Activated T-cell treated with anti-CD3 and anti-CD28 coated beads, Interleukin-2, amount 50 U/mL, for 48 hours (primary cell): Measurements from ENCODE around the gene AP5B1.

ENCODE experiments used
- DNase-seq, 2 experiments: peaks; one replicate each; pipeline ENCODE4 v3.0.0-alpha.2; 2020

AP5B1 gene, protein sequence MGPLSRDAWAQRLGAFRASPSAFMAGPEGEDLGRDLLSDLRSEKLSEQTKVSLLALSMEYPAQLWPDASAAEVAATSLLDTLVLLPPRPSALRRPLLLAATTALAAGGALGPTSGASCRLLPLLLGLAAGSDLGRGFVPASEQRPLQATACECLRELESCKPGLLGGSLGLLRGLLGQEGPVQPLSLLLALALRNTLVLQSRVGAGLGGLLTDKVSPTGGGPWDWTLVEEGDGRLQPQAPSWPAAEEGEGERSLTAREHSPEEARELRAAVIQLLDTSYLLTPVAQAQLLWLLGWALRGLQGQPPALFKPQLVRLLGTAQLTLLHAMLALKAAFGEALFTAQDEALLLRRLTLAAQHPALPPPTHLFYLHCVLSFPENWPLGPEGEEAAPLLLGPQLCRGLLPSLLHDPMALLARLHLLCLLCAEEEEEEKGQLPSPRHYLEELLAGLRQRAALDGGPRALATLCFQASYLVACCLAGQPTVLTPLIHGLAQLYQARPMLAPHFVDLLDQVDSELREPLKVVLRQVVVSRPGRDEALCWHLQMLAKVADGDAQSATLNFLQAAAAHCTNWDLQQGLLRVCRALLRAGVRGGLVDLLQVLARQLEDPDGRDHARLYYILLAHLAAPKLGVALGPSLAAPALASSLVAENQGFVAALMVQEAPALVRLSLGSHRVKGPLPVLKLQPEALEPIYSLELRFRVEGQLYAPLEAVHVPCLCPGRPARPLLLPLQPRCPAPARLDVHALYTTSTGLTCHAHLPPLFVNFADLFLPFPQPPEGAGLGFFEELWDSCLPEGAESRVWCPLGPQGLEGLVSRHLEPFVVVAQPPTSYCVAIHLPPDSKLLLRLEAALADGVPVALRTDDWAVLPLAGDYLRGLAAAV

DNA sequence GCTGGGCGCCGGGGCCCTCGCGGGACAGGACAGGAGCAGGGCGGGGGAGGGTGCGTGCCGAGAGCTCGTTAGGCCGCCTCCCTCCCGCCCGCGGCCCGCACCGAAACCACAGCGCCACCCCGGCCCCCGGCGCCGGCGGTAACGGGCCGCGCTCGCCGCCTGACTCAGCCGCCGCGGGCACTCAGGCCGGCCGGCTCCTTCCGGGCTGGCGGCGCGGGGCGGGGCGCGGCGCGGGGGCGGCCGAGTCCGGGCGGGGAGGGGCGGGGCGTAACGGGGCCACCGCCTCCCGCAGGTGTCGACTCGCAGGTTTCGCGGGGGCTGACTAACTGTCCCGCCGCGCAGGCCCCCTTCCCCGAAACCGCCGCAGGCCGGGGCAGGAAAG, at the start of gene AP5B1:
Gene AP5B1, minus strand, starts transcription at position 207 of the 382 bp plus-strand sequence. CDS start 385 bp downstream, outside the sequence.
- DNase-seq: peak; percentile 81 to 87

DNA sequence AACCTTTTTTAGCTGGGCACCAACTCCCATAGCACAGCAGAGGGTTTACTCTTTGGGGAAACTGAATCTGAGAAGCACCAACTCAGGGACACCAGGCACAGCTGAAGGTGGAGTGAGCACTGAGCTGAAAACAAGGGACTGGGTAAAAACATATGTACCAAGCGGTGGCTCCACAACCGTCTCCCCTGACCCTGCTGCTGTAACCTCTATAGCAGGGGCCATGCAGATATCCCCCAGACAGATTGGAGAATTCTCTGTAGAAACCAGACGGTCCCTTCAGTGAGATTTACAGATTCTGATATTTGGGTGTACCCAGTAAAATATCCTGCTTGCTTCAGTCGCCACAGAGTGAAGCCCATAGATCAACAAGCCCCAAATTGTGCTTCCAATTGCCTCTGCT, 48.7 kb upstream of the AP5B1 start:
- DNase-seq: no peak

- DNase-seq: no peak
These were observed 46.4 kb upstream of the AP5B1 start for GRCh38 chr11:65826984-65827735.

- DNase-seq: no peak
These were observed 42.2 kb upstream of the AP5B1 start for GRCh38 chr11:65822776-65823528.

- no peak for DNase-seq
These were observed 40.3 kb upstream of the AP5B1 start for GRCh38 chr11:65821107-65821506.

GRCh38 chr11:65817835-65818680, 37.3 kb upstream of the AP5B1 start:
- peak; percentile 98 for DNase-seq

- no peak for DNase-seq
These were observed 36.6 kb upstream of the AP5B1 start for GRCh38 chr11:65817312-65817834.

GRCh38 chr11:65816696-65817095, 35.9 kb upstream of the AP5B1 start:
- no peak for DNase-seq

GRCh38 chr11:65814986-65815565, 34.3 kb upstream of the AP5B1 start:
- DNase-seq: no peak

DNA sequence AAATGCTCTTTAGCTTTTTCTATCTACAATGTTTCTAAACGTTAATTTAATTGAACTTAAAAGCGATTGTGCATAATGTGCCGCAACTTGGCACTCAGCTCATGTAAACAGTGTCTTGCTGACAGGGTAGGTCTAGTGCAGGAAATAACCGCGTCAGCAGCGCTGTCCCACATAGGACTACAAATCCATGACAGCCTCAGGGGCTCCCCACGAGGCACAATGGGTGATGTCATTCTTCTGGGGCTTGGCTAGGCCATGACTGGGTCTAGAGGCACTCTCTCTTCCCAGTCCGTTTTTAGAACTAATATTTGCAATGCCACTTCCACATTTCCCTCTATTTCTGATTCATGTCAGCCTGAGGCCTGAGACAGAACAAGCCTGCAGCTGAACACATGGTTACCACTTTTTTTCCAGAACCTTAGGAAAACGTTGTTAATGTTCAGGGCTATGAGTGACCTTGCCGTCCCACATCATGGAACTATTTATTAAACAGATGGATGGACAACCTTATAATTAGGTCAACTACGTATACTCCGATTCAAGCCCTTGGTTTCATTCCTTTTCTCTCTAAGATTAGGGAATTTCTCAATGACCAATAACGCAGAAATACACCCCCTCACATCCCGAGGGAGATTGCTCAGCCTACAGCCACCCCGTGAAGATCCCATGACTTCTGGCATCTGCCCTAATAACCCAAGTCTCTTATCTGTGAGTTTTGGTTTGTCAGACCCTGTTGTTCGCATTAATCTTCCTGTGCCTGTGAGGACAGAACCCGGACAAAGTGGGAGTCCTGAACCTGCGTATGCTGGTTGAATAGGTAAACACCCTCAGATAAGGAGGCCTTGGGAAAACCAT, 33.6 kb upstream of the AP5B1 start:
- DNase-seq: no peak

DNA sequence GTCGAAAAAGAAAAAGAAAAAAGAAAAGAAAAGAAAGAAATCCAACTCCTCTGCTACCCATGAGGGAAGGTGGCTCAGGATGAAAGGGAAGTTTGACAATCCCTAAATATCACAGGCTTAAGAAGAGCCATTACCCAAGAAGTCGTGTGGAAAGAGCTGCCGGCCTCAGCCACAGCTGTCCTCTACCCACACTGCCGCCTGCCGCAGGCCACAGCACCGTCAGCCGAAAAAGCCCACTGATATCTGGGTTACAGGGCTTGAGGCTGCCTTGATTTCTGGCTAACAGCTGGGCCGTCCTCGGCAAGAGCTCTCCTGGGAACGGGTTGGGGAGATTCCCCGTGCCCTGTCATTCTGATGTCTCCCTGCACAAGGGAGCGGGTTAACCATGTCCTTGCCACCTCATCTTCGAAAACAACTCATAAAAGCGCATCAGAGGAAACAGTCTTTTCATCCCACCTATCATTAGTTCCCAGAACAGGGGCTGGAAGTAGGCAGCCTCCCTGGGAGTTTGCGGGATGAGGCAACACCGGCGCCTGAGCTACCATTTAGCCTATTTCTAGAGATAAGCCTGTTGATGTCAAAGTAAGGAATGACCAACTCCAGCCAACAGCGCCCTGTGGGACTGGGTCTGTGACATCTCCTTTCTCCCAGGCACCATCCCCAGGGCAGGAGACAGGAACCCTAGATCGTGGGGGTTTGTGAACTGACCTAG, 31.1 kb upstream of the AP5B1 start:
- no peak for DNase-seq

DNA sequence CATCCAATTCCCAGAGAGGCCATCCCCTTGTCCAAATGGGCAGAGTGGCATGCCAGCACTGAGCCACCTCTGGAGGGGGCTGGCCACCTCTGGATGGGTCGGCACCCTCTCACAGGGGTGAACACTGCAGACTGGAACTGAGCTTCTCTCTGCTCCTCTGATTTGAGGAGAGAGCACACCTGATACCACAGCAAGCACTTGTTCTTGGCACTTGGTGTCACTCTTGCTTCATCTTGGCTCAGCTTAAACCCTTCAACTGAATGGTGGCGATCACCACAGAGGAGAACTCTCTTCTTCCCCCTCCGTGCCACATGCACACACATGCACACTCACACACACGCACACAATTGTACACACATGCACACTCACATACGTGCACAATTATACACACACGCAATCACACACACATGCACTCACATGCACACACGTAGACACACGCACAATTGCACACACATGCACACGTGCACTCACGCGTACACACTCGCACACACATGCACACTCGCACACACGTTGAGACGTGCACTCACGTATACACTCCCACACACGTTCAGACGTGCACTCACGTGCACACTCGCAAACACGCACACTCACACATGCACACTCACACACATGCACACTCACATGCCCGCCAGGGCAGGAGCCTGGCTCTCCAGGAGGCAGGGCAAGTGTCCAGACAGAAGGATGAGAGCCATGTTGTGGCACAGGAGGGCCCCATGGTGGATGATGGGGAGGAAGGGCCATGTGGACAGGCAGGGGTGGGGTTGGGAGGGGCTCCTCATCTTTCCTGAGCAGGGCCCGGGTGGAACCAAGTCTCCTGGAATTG, 29.5 kb upstream of the AP5B1 start:
- DNase-seq: no peak

GRCh38 chr11:65809496-65809895, 28.7 kb upstream of the AP5B1 start:
- DNase-seq: no peak

GRCh38 chr11:65808744-65809341, 28.1 kb upstream of the AP5B1 start:
- DNase-seq: no peak

GRCh38 chr11:65806979-65807378, 26.2 kb upstream of the AP5B1 start:
- DNase-seq: no peak

DNA sequence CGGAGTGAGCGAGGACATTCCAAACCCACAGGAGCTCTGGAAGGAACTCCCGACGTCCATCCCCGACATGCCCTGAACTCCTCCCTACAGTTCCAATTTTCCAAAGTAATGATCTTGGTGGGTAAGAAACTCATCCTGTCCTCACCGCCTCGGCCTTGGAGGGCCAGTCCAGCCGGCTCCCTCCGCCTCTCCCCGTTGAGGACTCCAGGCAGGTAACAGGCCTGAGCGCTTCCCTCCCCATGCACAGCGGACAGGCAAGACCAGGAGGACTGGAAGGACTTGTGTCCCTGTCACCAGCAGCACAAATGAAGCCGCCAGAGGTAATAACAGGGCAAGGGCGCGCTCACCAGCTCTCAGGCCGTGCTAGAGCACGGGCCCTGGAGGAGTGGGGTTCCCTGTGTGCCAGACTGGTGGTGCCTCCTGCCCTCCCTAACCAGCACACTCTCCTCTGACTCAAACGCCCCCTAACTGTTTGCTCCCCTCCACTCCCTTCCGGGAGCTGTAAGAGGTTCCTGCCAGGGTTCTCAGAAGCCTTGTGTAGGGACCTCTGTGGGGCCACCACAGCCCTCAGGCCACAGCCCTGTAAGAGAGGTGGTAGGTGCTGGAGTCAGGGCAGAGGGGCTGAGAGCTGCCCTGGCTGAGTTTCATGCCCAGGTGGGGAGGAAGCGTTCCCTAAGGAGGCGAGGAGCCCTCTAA, 23.2 kb upstream of the AP5B1 start:
- DNase-seq: no peak

DNA sequence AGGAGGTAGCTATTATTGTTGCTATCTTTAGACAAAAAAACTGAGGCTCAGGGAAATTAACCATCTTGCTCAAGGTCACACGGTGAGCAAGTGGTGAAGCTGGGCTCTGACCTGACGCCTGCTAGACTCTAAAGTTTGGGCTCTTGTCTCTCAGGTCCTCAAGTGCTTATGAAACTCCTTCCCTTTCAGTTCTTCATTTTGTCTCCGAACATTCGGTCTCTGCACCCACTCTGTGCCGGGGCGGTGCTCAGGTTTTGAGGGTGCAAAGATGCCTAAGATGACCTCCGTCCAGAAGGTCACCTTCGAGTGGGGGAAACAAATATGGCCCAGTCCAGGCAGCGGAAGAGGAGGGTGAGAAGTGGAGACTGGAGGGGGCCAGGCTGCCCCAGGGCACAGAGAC, 22.1 kb upstream of the AP5B1 start:
- DNase-seq: no peak
